Renal cortex interstitium (tissue), 15 donors: ENCODE data around the gene CDHR5. TPM values are rescaled to one million over a fixed set of nuclear protein-coding genes. Genes with fewer than 3 reads are reported as not detected.
"Not testable (repeated sequence)": the region's sequence is repeated elsewhere in the genome, so short reads cannot be mapped to it uniquely, and the experiment has no call there.

Experiments
- DNase-seq, 11 donors: peaks; one replicate each; pipeline ENCODE4 v3.0.0-alpha.2; 2013; ENCODE audit warnings: low read depth in 9 of 11, low spot score in 4 of 11; ENCODE audit errors: extremely low read depth in 1 of 11
- long read RNA-seq, 16 experiments: transcript quantifications; one replicate each; lab custom pipeline, GENCODE V29; 2026
- polyA plus RNA-seq, 3 donors: library from polyadenylated mRNA; unstranded; fragments of 120-200 nt; gene quantifications; one replicate each; pipeline ENCODE4 v1.2.1, GENCODE V29; 2013; ENCODE audit not compliant: insufficient read length in 3 of 3

The CDHR5 gene
- polyA plus RNA-seq, result 10 to 100 TPM; 40.3 to 65.3 (median 40.7) TPM
- long read RNA-seq, donor 1, partial matches to known transcripts, result 12 of 14 reads
- long read RNA-seq, donor 1, other reads (novel, unspliced or antisense), result 0 of 14 reads
- long read RNA-seq, donor 2, partial matches to known transcripts, result 5 of 6 reads
- long read RNA-seq, donor 2, other reads (novel, unspliced or antisense), result 0 of 6 reads
- long read RNA-seq, donor 3, result 0 reads
- long read RNA-seq, donor 4, partial matches to known transcripts, result 0 of 3 reads
- long read RNA-seq, donor 4, other reads (novel, unspliced or antisense), result 0 of 3 reads
- long read RNA-seq, donor 5, result 0 reads
- long read RNA-seq, donor 6, partial matches to known transcripts, result 7 of 7 reads
- long read RNA-seq, donor 6, other reads (novel, unspliced or antisense), result 0 of 7 reads
- long read RNA-seq, donor 7, partial matches to known transcripts, result 0 of 1 reads
- long read RNA-seq, donor 7, other reads (novel, unspliced or antisense), result 0 of 1 reads
- long read RNA-seq, donor 8, partial matches to known transcripts, result 20 of 22 reads
- long read RNA-seq, donor 8, other reads (novel, unspliced or antisense), result 0 of 22 reads
- long read RNA-seq, donor 9, result 0 reads
- long read RNA-seq, donor 10, partial matches to known transcripts, result 0 of 5 reads
- long read RNA-seq, donor 10, other reads (novel, unspliced or antisense), result 0 of 5 reads
- long read RNA-seq, donor 11, partial matches to known transcripts, result 6 of 7 reads
- long read RNA-seq, donor 11, other reads (novel, unspliced or antisense), result 0 of 7 reads
- long read RNA-seq, donor 12, partial matches to known transcripts, result 7 of 16 reads
- long read RNA-seq, donor 12, other reads (novel, unspliced or antisense), result 7 of 16 reads
- long read RNA-seq, donor 13, result 0 reads
- long read RNA-seq, donor 14, partial matches to known transcripts, result 0 of 1 reads
- long read RNA-seq, donor 14, other reads (novel, unspliced or antisense), result 0 of 1 reads
- long read RNA-seq, donor 15, partial matches to known transcripts, result 0 of 1 reads
- long read RNA-seq, donor 15, other reads (novel, unspliced or antisense), result 0 of 1 reads
- long read RNA-seq, donor 16, partial matches to known transcripts, result 36 of 38 reads
- long read RNA-seq, donor 16, other reads (novel, unspliced or antisense), result 0 of 38 reads

- DNase-seq, result no peak
These were observed at the start of gene CDHR5 for GRCh38 chr11:624705-625635. CDHR5 (minus strand) TSS chr11:624955; CDS start chr11:624902, 53 bp downstream.

DNA sequence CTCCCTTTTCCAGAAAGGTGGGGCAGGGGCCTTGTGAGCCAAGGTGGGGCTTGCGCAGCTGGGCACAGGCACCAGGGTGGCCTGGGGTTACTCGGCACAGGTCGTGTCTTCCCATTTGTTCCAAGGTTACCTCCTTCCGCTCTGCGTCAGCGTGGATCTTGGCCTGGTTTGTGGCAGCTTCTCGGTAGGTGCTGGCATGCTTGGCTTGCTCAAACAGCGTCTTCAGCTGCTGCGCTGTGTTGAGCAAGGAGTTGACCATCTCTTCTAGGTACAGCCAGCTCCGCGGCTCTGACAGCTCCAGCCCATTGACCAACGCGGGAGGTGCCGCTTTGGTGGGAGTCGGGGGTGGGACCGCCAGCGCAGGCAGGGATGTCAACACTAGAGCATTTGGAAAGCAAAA, 49.7 kb upstream of the CDHR5 start:
- DNase-seq, result no peak

GRCh38 chr11:673866-674265, 49.1 kb upstream of the CDHR5 start:
- no peak for DNase-seq

DNA sequence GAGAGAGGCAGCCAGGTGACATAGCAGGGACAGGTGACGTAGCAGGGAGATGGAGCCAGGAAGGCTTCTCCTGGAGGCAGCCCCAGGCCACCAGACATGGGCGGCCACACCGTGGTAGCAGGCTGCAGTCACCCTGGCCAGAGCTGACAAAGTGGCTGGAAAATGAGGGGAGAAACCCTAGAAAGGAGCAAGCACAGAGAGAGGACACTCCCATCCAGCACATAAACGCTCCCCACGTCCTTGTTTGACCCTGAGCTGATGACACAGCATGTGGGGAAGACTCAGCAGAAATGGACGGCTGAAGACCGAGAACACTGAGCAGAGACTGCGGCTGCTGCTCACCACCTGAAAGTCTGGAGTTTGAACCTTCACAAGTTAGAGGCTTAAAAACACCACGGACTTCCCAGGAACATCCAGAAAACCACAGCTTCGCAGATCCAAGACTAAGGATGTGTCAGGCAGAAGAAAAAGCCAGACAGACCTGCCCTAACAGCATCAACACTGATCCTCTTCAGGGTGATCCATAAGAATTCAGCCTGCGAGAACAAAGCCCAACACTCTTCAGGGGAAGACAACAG, 41.0 kb upstream of the CDHR5 start:
- DNase-seq, result no peak

DNA sequence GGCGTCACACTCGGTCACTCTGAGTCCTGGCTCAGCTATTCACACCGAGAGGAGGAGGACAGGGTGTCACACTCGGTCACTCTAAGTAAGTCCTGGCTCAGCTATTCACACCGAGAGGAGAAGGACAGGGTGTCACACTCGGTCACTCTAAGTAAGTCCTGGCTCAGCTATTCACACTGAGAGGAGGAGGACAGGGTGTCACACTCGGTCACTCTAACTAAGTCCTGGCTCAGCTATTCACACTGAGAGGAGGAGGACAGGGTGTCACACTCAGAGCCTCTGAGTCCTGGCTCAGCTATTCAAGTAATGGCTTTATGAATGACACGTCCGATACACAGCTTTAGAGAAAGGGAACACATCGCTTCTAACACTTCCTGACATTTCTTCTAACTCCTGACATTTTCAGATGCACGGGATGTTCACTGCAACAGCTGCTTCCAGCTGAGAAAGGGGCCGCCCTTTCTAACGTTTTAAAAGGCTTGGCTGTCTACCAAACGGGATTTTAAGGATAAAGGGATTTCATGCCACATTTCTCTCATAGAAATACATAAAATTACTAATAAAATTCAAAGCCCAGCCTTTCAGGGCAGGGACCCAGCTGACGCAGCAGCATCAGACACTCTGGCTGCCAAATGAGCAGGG, 40.4 kb upstream of the CDHR5 start:
- DNase-seq, result peak in 9 of 11 donors; percentile 17 to 56 (median 28)

DNA sequence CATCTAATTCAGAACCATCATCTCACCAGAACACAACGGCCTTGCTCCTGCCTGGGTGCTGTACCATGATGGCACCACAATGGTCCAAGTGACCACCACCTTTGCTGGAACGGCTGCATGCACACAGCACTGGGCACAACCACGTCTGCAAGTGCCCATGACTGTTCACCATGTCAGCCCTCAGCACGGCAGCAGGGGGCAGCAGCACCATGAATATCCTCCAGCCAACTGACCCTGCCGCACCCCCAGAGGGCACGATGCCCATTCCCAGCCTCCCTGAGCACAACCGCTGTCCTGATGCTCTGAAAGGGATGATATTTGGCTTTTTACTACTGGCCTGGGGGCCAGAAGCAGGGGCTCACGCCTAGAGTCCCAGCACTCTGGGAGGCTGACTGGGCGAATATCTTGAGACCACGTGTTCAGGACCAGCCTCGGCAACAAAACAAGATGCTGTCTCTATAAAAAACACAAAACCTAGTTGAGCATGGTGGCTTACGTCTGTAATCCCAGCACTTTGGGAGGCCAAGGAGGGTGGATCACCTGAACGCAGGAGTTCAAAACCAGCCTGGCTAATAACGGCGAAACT, 38.0 kb upstream of the CDHR5 start:
- DNase-seq, result no peak

DNA sequence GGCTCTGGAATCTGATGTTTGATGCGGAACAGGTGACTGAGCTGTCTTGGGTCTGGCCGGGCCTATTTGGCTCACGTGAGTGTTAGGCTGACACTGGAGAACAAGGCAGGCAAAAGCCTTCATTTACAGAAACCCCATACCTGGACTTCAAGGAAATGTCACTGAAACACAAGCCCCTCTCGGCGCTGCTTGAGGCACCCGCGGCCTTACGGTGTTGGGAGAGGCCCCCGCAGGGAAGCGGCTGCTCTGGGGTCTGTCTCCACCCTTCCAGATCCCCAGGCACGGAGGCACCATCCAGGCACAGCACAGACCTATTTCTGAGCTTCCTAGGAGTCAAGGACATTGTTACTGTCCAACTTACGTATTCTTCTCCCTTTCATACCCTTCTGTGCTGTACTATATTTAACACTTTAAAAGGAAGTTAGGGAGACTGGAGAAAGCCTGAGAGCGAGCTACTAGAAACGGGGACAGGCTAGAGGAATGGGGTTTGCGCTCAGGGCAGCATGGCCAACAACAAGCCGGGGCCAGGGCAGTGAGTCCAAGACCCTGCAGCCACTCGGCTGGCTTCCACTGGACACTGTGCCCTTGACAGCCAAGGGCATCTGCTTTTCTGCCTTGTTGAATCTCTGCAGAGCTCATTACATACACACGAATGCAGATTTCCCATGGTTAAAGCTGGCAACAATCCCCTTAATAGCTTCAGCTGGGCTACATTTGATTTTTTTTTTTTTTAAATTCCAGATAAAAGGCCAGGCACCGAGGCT, 36.1 kb upstream of the CDHR5 start:
- DNase-seq, result no peak

- no peak for DNase-seq
These were observed 35.5 kb upstream of the CDHR5 start for GRCh38 chr11:660281-660680.

- no peak for DNase-seq
These were observed 34.9 kb upstream of the CDHR5 start for GRCh38 chr11:659532-660085.

DNA sequence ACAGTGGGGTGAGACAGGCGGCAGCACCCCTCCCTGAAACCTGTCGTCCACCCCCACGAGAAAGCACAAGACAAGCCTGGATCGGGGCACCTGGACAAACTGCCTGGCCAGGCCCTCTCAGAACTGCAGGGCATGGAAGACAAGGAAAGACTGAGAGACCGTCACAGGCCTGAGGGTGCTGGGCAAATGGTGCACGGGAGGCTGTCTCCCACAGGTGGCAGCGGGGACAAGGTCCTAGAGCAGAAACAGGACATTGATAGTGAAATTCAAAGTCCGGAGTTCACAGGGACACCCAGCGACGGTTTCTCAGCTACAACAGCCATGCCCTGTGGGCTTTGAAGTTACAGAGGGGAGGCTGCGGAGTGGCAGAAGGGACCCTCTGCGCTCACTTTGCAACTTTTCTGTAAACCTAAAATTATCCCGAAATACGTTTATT, 33.0 kb upstream of the CDHR5 start:
- DNase-seq, result no peak

DNA sequence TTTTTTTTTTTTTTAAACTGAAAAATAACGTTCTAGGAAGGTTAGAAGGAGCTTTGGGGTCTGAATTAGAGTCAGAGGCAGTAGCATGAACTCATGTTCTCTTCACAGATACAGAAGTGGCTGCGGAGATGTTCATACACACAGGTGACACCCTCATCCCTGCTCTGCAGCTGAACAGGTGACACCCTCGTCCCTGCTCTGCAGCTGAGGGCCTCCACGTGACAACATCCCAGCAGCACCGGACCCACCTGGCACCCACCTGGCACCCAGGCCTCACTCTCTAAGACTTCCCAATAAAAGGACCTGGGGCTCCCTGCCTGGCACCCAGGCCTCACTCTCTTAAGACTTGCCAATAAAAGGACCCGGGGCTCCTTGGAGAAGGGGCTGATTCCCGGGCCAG, 32.1 kb upstream of the CDHR5 start:
- no peak for DNase-seq

DNA sequence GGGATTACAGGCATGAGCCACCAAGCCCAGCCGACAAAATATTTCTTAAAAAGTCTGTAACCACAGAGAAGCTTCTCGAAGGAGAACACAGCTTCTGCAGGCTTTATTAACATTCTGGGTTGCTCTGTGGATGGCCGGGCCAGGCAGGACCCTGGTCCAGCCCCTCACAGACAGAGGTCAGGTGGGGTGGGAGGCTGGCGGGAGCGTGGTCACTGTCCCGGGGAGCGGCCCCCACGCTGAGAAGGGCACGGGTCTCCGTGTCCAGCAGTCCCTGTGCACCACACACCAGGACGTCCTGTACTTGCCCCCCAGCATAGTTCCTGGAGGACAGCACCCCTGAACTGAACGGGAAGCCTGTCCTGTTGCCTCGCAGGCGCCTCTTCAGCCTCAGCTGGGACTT, 31.7 kb upstream of the CDHR5 start:
- DNase-seq, result no peak

GRCh38 chr11:655036-655726, 30.4 kb upstream of the CDHR5 start:
- DNase-seq, result no peak

GRCh38 chr11:654444-654843, 29.7 kb upstream of the CDHR5 start:
- DNase-seq, result not testable (repeated sequence)

- no peak for DNase-seq
These were observed 29.1 kb upstream of the CDHR5 start for GRCh38 chr11:653837-654236.

DNA sequence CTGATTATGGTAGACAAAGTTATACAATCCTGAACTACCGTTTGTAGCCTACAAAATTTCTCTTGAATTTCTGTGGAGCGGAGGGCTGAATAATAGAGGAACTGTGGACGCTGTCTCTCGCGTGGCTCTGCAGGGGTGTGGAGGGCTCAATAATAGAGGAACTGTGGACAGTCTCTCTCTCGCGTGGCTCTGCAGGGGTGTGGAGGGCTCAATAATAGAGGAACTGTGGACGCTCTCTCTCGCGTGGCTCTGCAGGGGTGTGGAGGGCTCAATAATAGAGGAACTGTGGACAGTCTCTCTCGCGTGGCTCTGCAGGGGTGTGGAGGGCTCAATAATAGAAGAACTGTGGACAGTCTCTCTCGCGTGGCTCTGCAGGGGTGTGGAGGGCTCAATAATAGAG, 28.4 kb upstream of the CDHR5 start:
- not testable (repeated sequence) for DNase-seq
